Measurements from ENCODE around the gene SLC16A11.
"Not testable (repeated sequence)": the region's sequence is repeated elsewhere in the genome, so short reads cannot be mapped to it uniquely, and the experiment has no call there.

The SLC16A11 gene

DNA sequence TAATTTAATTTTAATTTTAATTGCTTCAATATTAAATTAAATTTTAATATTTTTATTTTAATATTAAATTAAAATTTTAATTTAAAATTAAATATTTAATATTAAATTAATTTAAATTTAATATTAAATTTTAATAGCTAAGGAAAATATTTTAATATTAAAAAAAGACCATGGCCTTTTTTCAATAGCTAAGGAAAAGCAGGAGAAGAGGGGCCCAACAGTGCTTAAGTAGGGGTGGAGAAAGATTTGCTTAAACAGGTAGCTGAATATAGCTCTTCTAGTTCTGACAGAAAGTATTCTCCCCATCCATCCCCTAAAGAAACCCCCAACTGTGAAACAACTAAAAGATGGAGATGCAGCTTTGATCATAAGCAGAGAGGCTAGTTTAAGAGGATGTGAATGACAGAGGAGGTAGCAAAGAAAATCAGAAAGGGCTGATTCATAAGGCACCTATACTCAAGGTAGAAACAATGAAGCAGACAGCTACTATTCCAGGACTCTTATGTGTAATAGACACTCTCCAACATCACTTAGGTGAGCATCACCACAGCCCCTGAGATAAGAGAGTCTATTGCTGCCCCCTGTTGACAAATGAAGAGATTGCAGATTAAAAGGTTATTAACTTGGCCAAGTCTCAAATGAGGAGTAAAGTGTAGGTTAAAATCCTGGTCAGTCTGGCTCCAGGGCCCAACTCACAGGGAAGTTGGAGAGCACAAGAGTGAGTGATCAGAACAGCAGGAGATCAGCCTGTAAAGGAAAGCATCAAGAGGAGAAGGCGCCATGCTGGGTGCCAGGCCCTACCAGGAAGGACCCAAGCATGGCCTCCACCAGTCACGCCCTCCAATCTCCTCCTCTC is 39.3 kb downstream of the SLC16A11 start:
- DNase-seq, result no peak

DNA sequence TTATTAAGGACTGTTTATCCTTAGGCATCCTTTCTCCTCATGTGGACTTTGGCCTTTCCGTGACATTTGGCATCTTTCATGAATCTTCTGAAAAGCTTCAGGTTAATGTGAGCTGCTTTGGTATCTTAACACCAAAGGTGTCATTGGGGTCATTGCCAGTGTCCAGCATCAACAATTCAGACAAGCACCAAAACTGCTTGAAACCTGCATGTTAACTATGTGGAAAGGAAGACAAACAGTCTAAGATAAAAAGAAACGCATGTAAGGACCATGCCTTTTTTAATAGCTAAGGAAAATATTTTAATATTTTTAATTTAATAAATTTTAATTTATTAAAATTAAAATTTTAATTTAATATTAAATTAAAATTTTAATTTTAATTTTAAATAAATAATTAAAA is 40.1 kb downstream of the SLC16A11 start:
- DNase-seq, result no peak

DNA sequence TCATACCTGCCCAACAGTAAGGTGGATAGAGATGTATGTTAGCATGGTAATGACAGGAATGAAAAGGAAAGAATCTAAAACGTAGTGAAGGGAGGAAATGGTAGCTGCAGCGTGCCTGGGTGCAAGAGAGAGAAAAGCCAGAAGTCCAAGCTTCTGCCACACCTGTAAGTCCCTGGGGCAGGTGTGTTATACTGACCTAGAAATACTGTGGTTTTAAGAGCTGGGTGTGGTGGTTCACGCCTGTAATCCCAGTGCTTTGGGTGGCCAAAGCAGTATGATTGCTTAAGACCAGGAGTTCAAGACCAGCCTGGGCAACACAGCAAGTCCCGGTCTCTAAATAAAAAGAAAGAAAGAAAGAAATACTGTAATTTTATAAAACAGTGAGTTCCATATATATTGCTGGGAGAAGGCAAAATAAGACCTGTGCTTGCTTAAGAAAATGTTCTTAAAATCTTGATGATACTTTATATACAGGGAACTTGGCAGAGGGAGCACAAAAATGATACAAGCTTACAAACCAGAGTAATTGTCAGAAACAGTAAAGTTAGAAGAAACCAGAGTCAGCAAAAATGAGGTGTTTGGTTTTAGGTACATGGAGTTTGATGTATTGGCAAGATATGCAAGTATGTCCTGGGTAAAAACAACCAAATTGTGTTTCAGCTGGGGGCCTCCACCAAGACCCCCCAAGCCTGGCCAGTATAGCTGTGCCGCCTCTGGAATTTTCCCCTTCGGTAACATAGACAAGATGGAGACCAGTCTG is 41.4 kb downstream of the SLC16A11 start:
- DNase-seq, result no peak

DNA sequence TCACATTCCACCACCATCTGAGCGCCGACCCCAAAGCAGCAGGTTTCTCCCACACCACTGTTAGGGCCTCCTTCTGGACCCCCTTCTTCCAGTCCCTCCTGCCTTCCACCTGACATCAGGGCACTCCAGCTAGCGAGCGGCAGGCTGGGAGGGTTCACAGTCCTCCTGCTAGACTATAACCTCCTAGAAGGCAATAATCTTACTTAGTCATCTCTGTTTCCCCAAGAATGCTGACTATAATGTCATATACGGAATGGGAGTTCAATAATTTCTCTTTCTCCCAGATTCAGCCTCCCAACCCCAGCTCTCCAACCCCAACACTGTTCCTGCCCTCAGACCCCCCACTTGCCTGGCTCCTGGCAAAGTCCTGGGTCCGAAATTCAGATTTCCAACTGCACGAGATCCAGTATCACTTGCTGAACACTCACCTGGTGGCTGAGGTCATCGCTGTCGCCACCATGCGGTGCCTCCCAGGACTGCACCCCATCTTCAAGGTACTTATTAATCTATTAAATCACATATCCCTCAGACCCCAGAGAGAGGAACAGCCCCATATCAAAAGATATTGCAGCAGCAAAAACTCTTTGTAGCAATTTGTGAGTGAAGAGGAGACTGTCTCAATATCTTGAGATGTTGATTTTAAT is 42.5 kb downstream of the SLC16A11 start:
- DNase-seq, result no peak

DNA sequence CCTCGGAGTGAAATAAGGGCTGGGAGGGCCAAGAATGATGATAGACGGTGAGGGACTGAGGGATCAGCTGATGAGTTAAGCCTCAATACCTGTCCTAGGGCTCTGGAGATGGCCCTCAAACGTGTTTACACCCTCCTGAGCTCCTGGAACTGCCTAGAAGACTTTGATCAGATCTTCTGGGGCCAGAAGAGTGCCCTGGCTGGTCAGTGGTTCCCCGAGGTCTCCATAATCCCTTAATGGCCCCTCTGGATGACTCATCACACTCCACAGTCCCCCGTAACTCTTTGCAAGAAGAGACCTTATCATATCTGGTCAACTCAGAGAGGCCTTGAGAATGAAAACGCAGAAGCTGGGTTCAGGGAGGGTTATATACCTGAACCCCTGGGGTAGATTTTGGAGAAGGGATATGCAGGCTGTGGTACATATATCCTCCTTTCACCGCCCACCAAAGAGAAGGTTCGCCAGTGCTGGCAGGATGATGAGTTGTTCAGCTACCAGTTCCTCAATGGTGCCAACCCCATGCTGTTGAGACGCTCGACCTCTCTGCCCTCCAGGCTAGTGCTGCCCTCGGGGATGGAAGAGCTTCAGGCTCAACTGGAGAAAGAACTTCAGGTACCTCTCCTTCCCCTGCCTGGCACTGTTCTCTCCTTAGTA is 44.9 kb downstream of the SLC16A11 start:
- DNase-seq, result no peak

DNA sequence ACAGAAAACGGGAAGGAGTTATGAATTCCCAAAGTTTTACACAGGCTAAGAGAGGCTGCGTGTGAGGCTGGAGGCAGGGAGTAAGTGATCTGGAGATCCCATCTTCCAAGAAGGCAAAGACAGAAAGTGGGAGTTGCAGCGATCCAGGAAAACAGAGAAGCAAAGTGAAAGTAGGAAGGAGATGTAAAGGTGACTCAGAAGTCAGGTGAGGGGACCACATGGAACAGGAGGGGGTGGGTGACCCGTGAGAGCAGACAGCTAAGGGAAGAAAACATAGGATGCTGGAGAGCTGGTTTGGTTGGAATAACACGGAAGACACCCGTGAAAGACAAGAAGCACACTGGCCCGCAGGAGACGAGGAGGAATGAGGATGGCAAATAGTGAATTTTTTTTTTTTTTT is 46.7 kb downstream of the SLC16A11 start:
- DNase-seq, result no peak

DNA sequence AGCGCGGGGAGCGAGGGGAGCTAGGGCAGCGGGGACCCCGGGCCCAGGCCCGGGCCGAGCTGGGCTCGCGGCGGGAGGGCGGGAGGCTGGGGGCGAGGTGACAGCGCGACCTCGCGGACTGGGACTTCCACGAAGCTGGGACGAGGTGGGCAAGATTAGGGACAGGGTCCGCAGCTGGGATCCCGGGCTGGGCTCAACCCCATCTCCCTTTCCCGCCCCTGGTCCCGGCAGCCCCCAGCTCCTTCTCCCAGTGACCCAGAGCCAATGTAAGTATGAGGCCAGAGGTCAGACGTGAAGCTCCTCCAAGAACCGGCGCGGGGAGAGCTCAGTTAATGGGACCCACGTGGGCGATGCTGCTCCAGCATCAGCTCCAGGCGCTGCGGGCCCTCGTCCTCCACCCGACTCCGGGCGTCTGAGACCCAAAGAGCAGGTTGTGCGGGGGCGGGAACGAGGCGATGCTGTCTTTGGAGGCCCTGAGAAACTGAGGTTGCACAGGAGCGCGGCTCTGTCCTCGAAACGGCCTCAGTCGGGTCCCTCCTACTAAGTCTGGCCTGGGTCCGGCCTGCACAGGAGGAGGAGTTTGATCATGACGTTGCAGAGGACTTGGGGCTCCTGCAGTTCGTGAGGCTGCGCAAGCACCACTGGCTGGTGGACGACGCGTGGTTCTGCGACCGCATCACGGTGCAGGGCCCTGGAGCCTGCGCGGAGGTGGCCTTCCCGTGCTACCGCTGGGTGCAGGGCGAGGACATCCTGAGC is 47.5 kb downstream of the SLC16A11 start:
- DNase-seq, result no peak

DNA sequence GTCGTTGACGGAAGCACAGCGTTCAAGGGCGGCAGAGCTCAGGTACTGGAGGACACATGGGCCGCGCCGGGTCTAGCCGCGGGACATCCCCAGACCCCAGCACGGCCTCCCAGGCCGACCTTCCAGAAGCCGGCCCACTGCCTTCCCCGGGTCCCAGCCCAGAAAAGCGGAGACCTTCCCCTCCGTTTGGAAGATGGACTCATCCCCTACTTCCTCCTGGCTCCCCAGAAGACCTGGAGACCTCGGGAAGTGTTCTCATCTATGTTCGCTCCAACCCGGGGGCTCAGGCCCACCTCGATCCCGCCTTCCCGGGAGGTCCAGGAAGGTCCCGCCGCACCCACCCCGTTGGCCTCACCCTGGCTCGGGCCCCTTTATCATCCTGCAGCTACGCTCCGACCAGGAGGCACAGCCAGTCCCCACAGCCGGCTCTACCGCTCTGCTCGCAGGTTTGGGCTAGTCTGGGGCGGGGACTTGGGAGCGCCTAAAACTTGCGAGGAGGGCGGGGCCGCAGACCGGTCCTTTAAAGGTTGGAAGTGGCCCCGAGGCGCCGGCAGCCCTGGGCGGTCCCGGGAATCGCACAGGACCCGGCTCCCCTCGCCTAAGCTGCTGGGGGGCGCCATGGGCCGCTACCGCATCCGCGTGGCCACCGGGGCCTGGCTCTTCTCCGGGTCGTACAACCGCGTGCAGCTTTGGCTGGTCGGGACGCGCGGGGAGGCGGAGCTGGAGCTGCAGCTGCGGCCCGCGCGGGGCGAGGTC is 48.2 kb downstream of the SLC16A11 start, which contains the start of gene ALOX12:
ALOX12 (plus strand) TSS at position 550 of the 756 bp plus-strand sequence; CDS start at position 619, 69 bp downstream.
- DNase-seq, result no peak

DNA sequence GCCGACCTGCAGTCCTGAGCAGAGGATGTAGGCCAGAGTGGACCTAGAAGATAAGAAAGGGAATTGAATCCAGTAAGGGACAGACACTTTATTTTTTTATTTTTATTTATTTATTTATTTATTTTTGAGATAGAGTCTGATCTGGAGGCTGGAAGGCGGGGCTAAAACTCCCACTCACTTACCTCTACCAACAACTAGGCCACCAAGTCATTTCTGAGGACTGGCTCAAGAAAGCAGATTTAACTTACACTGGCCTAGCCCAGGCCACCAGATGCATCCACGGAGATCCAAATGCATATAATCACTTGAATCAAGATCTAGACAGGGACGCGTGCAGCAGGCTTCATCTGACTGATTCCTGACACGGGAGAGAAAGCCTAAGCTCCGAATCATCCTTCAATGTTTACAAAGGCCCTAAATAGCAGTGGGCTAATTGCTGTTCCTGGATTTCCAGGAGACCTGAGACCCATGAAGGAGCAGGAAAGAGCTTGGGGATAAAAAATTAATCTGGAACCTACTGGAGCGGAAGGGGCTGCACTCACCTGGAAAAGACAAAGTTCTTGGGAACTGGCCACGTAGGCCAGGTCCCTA is 49.1 kb downstream of the SLC16A11 start:
- no peak for DNase-seq

DNA sequence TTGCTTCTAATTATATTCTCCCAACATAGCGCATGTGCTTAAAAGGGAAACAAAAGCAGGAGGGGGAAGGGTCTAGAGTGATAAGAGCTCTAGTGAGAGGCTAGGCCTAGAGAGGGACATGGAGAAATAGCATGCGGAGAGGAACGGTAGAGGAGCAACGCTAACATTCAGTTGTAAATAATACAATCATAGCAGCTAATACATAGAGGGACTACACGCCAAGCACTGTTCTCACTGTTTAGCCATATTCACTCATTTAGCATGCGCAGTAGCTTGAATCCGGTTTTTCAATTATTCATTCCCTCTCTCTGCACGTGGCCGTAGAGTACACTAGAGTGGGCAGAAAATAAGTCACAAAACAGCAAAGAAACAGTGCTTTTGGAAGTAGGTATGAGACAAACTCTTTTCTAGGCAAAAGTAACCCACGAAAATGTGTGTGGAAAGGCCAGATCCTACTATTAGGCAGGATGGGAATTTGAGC is 49.7 kb downstream of the SLC16A11 start:
- no peak for DNase-seq

DNA sequence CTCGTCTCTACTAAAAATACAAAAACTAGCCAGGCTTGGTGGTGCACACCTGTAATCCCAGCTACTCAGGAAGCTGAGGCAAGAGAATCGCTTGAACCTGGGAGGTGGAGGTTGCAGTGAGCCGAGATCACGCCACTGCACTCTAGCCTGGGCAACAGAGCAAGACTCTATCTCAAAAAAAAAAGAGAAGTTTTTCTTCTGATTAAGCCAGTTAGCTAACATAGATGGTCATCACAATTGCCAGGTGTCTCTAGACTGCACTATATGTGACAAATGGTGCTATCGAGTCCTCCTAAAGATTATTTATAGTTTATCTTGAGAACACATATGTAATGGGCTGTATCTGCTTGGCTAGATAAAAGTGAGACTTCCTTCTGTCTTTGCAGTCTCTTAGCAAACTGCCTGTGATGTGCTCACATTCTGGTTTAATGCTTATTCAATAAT is 50.3 kb downstream of the SLC16A11 start:
- DNase-seq, result not testable (repeated sequence)
